GM19397 (cell line): ENCODE data around the gene RHCG.

Experiments
- ATAC-seq: cut with Tn5 transposase; IDR thresholded peaks from one replicate; pipeline ENCODE4 v1.9.1; 2021; ENCODE audit warnings: mild to moderate bottlenecking, moderate library complexity; ENCODE audit not compliant: unreplicated experiment

RHCG gene

DNA sequence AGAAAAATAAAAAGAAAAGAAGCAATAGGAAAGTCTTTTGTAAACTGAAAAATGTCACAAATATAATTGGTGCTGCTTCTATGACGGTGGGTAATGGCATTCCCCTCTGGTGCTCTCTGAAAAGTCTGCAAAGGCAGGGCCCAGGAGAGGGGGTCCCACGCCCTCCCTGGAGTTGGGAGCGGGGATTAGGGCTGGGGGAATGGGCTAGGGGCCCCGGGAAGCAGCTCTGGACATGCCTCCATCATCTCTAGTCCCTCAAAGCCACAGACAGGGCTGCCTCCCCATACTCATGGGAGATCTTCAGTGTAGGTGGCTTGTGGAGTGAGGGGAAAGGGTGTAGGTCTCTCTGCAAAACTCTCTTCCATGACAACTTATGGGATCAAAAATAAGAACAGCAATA, 7.8 kb upstream of the RHCG start:
- no peak for ATAC-seq

GRCh38 chr15:89502867-89503595, 6.6 kb upstream of the RHCG start:
- no peak for ATAC-seq

DNA sequence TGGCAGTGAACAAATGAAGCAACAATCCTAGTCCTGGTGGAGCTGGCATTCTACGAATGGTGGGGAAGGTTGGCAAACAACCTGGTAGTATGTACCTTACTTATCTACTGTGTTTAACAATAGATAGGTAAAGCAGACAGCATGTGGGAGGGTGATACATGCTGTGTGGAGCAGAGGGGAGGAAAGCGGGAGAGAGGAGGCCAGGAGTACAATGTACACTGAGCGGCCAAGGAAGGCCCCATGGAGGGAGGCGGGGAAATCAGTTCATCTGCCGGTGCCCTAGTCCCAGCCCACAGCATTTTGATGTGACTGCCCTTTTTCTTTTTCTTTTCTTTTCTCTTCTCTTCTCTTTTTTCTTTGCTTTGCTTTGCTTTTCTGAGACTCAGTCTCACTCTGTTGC, 5.3 kb upstream of the RHCG start:
- no peak for ATAC-seq

- ATAC-seq: no peak
Measured at GRCh38 chr15:89500397-89501270, 4.3 kb upstream of the RHCG start.

GRCh38 chr15:89499156-89499555, 2.8 kb upstream of the RHCG start:
- ATAC-seq: no peak

DNA sequence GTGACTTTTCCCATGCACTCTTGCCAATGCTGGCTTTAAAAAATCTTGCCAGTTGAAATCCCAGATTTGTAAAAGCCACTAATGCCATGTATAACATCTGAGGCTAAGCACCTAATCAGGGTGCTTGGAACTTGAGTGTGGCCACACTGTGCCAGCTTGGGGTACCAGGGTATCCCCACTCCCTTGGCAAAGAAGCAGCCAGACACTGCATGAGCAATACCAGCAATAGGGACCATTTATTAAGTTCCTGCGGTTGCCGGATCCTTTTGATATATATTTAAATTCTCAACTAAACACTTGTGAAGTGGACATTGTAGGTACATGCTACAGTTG, 2.2 kb upstream of the RHCG start:
- ATAC-seq: no peak

DNA sequence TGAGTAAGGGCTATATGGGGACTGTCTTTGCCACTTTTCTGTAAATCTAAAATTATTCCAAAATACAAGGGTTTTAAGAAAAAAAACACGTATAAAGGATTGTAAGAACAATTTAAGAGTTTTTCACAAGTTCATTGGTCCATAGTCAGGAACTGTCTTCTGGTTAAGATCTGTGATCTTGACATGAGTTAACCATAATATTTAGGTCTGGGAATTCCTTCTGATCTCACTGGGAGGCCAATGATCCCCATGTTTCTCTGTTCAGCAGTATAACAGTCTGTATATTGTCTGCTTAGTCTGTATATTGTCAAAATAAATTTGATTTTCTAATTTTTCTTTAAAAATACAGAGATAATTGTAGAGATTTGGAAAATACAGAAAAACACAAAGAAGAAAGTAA, 848 bp upstream of the RHCG start:
- ATAC-seq: no peak

- no peak for ATAC-seq
Measured at GRCh38 chr15:89495638-89496145, 691 bp downstream of the RHCG start.

- no peak for ATAC-seq
Measured at GRCh38 chr15:89494941-89495637, 1.3 kb downstream of the RHCG start.

DNA sequence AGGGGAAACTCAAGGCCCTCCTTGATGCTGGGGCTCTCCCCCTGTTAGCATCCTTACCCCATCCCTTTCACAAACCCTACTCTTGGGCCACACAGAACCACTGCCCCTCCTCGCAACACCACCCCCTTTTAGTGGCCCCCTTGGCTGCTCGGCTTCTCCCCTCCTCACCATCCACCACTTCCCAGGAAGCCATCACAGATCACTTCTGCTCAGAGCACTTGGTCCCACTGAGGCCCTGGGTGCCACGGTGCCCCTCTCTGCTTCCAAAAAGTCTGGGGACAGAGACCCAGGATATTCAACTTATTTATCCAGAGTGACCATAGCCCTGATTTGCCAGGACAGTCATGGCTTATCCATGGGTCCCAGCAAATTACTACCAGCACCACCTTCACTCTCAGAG, 2.4 kb downstream of the RHCG start:
- ATAC-seq: no peak

DNA sequence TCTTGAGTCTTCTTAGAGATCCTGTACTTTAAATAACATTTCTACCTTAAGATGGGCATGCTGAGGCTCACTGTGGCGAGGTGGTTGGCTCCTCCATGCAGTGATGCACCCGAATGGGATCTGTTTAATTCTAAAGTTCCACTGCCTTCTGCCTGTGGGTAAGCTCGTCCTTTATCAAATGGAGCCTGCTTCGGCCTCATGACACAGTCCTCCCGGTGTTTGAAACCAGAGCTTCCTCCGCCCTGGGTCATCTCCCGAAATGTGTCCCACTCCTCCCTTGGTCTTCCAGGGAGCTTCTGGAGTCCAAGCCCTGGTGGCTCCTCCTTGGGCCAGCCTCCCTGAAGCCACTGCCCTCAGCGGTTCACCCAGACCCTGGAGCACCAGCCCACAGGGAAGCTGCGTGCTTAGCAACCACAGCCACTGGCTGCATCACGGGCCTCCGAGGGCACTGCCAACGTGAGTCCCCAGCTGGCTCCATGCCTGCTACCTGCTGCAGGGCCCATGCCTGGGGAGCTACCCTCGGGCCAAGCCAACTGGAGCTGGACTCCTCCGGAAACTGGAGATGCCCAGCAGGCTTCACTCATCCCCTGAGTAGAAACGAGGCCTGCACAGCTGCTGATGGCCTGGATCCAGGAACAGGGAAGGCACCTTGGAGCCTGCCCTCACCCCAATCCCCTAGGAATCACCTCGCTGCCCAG, 3.3 kb downstream of the RHCG start:
- no peak for ATAC-seq

- no peak for ATAC-seq
Measured at GRCh38 chr15:89492111-89492641, 4.2 kb downstream of the RHCG start.

DNA sequence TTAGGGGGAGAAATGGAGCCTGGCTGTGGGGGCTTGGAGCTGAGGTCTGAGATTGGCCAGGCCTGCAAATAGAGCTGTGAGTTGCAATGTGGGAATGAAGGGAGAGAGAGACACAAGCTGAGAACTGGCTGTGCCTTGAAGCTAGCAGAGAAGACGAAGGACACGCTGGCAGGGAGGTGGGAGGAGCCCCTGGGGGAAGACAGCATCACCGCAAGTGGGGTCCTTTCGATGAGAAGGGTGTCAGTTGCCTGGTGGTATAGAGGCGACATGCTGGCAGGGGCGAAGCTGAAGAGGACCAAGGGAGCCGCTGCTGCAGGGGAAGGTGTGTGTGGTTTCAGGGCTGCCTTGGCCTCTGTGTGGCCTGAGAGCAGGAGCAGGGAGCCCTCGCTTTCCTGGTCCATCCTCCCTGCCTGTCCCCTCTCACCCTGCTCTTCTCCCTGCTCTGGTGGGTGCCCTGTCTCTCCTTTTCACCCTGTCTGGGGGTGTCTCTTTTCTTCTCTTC, 5.5 kb downstream of the RHCG start:
- ATAC-seq: no peak

DNA sequence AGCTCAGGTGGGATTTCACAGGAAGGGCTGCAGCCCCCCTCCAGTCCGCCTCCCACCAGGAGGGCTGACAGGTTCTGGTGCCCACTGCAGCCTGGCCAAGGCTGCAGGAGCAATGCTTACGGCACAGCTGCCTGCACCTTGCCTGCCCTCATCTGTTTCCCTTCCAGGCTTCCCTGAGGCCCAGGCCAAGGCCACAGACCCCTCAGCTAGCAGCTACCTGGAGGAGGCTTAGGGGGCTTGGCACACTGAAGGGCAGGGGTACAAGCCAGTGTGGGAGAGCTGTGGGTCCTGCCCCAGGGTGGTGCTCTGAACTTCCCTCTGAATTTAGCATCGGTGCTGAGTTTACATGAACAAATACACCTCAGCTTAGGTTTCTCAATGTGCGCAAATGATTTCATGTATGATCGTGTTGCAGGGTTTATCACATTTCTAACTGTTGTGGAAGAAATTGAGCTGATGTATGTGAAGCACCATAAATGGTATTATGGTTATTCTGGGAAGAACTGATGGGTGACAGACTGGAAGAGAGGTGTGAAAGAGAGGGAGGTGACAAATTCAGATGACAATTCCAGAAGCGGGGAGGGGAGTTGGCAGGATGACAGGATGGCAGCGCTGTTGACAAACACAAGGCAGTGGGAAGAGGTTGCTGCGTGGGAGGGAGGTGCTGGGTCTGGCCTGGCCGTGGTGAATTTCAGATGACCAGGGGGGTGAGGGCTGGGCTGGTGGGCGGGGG, 6.1 kb downstream of the RHCG start:
- no peak for ATAC-seq

DNA sequence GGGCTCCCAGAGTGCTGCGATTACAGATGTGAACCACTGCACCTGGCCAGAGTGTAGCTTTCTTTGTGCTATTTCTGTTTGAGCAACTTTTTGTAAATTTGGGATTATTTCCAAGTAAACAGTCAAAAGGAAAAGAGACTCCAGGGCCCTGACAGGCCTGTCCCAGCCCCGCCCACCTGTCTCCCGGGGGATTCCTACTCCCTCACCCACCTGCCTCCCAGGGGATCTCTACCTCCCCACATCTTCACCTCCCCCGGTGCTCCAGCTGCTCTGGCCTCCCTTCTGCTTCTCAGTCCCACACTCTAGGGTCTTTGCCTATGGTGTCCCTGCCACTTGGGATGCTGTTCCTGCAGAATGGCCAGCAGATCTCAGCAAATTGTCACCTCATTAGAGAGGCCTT, 7.0 kb downstream of the RHCG start:
- ATAC-seq: no peak

GRCh38 chr15:89487791-89488190, 8.6 kb downstream of the RHCG start:
- no peak for ATAC-seq

- ATAC-seq: no peak
Measured at GRCh38 chr15:89486726-89487050, 9.7 kb downstream of the RHCG start.

GRCh38 chr15:89483079-89483478, 13.3 kb downstream of the RHCG start:
- ATAC-seq: no peak

DNA sequence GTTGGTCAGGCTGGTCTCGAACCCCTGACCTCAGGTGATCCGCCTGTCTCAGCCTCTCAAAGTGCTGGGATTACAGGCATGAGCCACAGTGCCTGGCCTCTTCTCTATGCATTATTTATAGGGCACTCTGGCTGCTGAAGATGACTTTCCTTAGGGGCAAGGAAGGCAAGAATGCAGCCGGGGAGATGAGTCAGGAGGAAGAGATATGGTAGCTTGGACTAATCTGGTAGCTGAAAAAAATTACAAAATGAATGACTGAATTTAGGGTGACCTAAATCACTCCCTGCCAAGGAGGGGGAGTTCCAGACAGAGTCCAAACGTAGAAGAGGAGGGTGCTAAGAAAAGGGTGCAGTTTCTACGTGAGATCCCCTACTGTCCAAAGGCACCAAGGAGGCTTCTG, 14.2 kb downstream of the RHCG start:
- no peak for ATAC-seq

- ATAC-seq: no peak
Measured at GRCh38 chr15:89480505-89480904, 15.9 kb downstream of the RHCG start.
